Measurements from ENCODE around the gene ITGB5.

Gene ITGB5

GRCh38 chr3:124893526-124893925 lies 6.4 kb upstream of the ITGB5 start:
- no peak for DNase-seq (ENCODE audit: low read depth)

DNA sequence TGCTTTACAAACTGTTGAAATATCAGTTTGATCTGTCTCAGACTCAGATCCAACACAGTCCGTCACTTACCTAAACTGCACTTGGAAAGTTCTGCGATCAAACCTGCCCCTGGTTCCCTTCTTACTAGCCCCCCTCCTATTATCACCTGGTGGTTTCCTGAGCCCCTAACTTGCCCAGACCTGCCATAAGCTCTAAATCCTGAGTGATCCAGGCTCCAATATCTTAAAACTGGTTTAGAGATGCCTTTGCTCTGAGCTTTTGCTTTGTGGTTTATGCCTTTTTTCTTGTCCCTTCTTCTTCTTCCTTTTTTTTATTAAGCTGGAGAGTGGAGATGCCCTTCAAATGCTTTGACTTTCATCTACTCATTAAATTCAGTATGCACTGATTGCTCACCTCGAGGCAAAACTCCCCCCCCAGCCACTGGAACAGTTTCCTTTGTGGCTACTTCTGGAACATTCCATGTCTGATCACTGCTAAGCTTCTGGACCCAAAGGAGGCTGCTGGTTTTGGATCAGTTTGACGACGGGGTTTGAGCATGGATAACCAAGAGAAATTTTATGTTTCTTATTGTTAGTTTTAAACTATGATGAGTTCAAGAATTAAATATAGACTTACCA lies 3.5 kb upstream of the ITGB5 start:
- DNase-seq (ENCODE audit: low read depth) = no peak

DNA sequence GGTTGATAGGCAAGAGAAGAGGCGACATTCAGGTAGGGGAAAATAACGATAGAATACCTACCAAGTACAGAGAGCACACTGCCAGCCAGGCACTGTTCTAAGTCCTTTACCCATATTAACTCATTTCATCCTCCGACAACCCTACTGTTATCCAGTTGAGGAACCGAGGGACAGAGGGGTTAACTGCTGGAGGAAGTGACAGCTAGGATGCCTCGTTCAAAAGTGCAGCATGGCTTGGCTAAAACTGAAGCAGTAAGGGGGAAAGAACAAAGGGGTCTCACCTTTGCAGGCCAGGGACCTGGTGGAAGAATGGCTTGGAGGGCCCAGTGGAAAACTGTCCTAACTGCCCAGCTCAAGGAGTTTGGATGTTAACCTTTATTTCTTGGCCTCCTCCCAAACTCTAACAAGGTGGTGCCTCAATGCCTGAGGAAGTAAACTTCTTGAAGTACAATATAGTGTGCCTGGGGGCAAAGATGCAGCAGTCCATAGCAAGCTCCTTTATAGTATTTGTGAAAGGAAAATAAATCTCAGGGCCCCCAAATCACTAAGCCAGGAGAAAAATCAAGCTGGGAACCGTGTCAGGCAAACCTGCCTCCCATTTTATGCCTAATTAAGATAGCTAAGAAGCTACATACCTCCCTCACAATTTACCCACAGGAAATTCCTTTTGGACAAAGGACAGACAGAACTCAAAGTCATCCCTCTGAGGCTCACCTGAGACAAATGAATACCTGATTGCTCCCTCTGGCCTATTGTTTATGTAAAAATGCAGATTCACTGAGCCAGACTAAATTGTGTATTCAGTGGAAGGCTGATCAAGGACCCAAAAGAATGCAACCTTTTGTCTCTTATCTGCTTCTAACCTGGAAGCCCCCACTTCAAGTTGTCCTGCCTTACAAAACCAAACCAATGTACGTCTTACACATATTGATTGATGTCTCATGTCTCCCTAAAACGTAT lies 1.6 kb upstream of the ITGB5 start:
- DNase-seq (ENCODE audit: low read depth) = no peak

- DNase-seq (ENCODE audit: low read depth) = no peak
Observed at GRCh38 chr3:124887932-124888298, 750 bp upstream of the ITGB5 start.

DNA sequence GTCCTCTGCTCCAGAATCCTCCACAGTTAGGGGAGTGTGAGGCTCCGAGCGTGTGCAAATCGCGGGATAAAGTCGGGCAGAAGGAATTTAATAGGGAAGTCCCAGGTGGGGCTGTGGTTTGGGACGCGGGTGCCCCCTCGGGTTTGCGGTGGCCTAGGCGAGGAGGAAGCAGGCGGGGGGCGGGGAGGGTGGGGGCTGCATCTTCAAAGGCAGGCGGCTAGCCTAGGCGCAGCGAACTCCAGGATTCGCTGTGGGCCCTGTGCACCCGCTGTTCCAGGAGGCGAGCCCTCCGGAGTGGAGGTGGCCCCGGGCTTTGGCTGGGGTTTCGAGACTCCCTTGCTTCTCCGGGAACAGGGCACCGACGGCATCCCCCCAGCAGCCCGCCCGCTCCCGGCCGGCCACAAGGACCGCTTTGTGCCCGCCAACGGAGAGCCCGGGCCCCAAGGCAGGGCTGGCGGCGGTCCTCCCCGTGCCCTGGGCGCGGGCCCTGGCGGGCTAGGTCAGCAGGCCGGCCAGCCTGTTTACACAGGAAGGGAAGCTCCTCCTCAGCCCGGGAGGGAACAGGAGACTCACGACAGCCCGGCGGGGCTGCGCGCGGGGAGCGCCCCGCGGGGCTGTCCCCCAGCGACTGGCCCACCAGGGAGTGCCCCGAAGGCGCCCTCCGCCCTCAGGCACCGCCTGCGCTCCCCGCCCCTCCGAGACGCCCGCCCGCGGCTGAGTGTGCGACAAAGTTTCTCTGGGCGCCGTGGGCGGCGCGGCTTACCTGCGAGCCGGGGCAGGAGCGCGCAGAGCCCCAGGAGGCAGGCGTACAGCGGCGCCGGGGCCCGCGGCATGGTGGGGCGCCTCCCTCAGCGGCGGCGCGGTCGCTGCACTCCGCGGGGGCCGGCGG lies 753 bp downstream of the ITGB5 start:
- DNase-seq (ENCODE audit: low read depth) = no peak

GRCh38 chr3:124885466-124886167 lies 1.5 kb downstream of the ITGB5 start:
- DNase-seq (ENCODE audit: low read depth) = no peak

- DNase-seq (ENCODE audit: low read depth) = no peak
Observed at GRCh38 chr3:124884474-124885101, 2.6 kb downstream of the ITGB5 start.

DNA sequence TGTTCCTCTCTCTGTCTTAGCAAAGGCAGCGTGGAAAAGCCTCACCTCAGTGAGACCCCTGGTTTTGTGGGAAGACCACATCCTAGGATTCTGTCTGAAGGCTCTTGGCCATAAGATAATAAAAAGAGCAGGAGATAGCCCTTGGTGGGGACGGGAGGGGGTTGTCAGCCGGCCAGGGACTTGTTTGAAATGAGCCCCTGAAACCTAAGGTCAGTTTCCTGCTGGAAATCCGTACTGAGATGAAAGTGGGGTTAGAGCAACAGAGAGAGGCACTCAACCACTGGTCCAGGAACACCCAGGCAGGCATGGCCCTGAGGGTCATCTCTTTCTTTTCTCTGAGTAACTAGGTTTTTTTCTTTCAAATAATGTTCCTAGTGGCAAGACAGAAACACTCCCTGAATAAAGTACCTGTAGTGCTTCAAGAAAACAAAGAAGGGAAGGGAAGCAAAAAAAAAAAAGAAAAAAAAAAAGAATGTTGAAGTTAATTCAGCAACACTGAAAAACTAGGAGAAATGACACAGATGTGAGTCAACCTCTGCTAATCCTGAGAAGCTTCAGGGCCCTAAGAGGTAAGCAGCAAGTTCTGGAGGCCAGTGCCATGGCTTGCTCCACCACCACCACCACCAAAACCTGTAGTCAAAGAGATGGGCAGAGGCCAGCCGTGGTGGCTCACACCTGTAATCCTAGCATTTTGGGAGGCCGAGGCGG lies 3.2 kb downstream of the ITGB5 start:
- DNase-seq (ENCODE audit: low read depth) = no peak

DNA sequence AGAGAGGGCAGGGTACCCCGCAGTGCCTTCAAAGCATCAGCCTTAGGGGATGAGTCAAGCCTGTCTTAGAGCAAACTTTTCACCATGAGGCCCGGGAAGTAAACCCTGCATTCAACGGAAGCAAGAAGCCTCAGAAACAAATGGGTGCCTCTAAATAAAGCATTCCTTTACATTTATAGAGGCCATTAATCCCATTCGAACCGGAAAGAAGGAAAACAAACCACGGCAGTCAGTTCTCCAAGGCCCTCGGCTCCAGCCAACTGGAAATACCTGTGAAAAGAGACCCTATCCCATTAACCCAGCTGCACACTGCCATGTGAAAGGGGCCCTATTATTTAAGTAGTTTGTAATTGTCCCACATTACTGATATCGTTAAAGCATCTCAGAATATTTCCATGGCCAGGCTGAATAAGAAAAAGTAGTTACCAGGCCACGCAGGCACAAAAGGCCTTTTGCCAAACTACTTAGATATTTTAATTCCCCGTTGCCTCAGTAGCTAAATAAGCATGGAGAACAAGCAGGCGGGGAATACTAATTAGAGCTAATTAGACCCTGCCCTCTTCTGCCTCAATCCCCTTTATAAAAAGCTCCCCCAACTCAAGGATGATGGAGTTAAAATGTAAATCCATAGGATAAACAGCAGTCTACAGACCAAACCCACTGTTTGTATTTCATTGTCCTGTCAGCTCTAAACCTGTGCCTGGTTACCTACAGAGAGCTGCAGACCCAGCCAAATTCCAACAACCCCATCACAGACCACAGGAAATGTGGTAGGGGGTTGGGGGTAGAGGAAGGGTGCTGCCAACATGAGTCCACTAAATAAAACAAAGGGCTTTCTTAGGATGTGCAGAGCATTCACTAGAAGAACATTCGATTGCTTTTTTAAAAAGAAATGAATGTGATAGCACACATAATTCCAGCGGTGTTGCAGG lies 4.1 kb downstream of the ITGB5 start:
- DNase-seq (ENCODE audit: low read depth) = no peak

DNA sequence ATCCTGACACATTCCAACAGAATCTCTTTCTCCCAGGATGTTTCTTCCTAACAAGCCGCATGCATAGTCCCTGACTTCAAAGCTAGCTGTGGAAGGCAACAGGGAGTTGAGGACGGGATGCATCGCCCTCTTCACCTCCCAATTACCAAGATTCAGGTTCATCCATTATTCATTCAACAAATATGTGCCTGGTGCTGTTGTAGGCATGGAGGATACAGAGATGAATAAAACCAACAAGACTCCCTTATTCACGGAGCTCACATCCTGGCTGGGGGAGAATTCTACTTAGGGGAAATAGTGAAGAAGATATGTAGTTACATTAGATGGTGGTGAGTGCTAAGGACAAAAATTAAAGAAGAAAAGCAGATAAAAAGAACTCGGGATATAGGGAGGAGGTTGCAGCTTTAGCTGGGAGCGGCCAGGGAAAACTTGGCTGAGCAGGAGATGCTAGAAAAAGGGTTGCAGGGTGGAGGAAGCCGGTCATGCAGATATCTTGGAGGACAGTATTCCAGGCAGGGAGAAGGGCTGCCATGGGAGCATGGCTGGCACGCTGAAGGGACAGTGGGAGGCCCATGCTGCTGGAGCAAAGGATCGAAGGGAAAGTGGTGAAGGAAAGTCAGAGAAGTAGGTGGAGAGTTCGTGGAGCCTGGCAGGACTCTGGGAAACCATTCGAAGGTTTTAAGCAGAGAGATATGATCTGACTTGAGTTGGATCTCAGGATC lies 5.0 kb downstream of the ITGB5 start:
- no peak for DNase-seq (ENCODE audit: low read depth)

- no peak for DNase-seq (ENCODE audit: low read depth)
Observed at GRCh38 chr3:124879337-124879680, 7.9 kb downstream of the ITGB5 start.

- DNase-seq (ENCODE audit: low read depth) = no peak
Observed at GRCh38 chr3:124878561-124879336, 8.4 kb downstream of the ITGB5 start.

DNA sequence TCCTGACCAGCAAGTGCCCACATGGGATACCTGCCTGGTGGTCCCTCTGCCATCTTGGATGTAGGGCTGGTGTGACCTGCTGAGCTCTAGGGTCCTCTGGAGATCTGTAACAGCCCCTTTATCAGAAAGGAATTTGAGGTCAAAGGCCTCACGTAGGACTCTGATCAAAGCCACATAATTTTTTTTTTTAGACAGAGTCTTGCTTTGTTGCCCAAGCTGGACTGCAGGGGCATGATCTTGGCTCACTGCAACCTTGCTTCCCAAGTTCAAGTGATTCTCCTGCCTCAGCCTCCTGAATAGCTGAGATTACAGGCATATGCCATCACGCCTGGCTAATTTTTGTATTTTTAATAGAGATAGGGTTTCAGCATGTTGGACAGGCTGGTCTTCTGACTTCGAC lies 9.5 kb downstream of the ITGB5 start:
- DNase-seq (ENCODE audit: low read depth) = no peak

- DNase-seq (ENCODE audit: low read depth) = no peak
Observed at GRCh38 chr3:124876401-124876878, 10.7 kb downstream of the ITGB5 start.

DNA sequence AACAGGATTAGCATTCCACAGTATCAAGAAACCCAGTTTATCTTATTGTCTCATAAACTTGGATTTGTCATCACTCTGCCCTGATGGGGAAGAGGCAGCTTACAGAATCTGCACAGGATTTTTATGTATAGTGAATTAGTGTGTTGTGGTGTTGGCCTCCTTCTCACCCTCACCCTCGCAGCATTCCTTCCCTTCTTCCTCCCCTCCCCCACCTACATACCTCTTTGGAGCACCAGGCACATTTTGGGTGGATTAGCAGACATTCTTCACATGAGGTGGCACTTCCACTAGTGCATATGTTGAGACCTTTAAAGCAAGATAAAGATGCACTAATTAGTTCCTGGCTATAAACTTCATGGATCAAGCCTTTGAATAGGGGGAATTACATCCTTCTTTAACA lies 13.9 kb downstream of the ITGB5 start:
- DNase-seq (ENCODE audit: low read depth) = no peak

GRCh38 chr3:124867511-124867910 lies 19.7 kb downstream of the ITGB5 start:
- DNase-seq (ENCODE audit: low read depth) = no peak

GRCh38 chr3:124862006-124862405 lies 25.2 kb downstream of the ITGB5 start:
- no peak for DNase-seq (ENCODE audit: low read depth)

GRCh38 chr3:124861041-124861440 lies 26.1 kb downstream of the ITGB5 start:
- no peak for DNase-seq (ENCODE audit: low read depth)

Data from activated T-helper 1 cell treated with Interleukin-2 at 50 U/mL for 16 hours (primary cell).